Activated CD4-positive, alpha-beta memory T cell treated with anti-CD3 and anti-CD28 coated beads for 36 hours (primary cell): Measurements from ENCODE around the gene ING2. TPM values are rescaled to one million over a fixed set of nuclear protein-coding genes. Genes with fewer than 3 reads are reported as not detected.

Experiments
- CTCF ChIA-PET: fragments of 350-600 bp; sonication (Branson Sonifier 250); formaldehyde crosslinking; loops from one replicate; lab custom pipeline; 2021; ENCODE audit warnings: antibody characterized with exemption, inconsistent platforms; lab: Charles Lee
- POLR2A ChIA-PET: fragments of 350-600 bp; sonication (Branson Sonifier 250); formaldehyde crosslinking; loops from one replicate; lab custom pipeline; 2021; ENCODE audit warnings: antibody characterized with exemption; lab: Charles Lee
- DNase-seq: peaks from one replicate; pipeline ENCODE4 v3.0.0-alpha.2; 2020
- H3K27ac Mint-ChIP-seq: one replicate; pipeline ENCODE4 v1.8.0; 2021; ENCODE audit warnings: mixed read lengths
- H3K27me3 Mint-ChIP-seq: one replicate; pipeline ENCODE4 v1.8.0; 2021; ENCODE audit warnings: mixed read lengths
- H3K36me3 Mint-ChIP-seq: one replicate; pipeline ENCODE4 v1.8.0; 2021; ENCODE audit warnings: mixed read lengths
- H3K4me1 Mint-ChIP-seq: one replicate; pipeline ENCODE4 v1.8.0; 2021; ENCODE audit warnings: low read depth, mixed read lengths
- H3K4me3 Mint-ChIP-seq: one replicate; pipeline ENCODE4 v1.8.0; 2021; ENCODE audit warnings: mild to moderate bottlenecking, mixed read lengths
- H3K9me3 Mint-ChIP-seq: one replicate; pipeline ENCODE4 v1.8.0; 2021; ENCODE audit warnings: mixed read lengths
- intact Hi-C: fragments of 100-400 bp; cut with micrococcal nuclease; formaldehyde crosslinking; loops from one replicate; pipeline ENCODE4 v1.15.1; 2023
- total RNA-seq, 2 experiments: library from RNA; stranded (reverse); gene quantifications; one replicate each; pipeline ENCODE4 v1.2.3, GENCODE V29; 2021

Gene ING2
- total RNA-seq, 2 experiments from 2014 or later = 11.9 to 15.3 TPM

DNA sequence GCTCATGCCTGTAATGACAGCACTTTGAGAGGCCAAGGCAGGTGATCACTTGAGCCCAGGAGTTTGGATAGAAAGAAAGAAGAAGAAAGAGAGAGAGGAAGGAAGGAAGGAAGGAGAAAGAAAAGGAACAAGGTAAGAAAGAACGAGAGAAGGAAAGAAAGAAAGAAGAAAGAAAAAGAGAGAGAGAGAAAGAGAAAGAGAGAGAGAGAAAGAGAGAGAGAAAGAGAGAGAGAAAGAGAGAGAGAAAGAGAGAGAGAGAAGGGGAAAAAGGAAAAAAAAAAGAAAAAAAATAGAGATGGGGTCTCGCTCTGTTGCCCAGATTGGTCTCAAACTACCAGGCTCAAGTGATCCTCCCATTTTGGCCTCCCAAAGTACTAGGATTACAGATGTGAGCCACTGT, 22.5 kb downstream of the ING2 start:
- intact Hi-C loops = no loop called here
- ChIA-PET POLR2A (no interaction called here), CTCF (no interaction called here)
- Mint-ChIP-seq H3K4me1 (no peaks in the 10 kb centered on the region), H3K27ac (no peak overlapping the region), H3K4me3 (no peak overlapping the region), H3K9me3 (no peaks in the 10 kb centered on the region), H3K36me3 (no peaks in the 10 kb centered on the region), H3K27me3 (peaks cover 12% of the 10 kb centered on the region)
- no peak for DNase-seq

DNA sequence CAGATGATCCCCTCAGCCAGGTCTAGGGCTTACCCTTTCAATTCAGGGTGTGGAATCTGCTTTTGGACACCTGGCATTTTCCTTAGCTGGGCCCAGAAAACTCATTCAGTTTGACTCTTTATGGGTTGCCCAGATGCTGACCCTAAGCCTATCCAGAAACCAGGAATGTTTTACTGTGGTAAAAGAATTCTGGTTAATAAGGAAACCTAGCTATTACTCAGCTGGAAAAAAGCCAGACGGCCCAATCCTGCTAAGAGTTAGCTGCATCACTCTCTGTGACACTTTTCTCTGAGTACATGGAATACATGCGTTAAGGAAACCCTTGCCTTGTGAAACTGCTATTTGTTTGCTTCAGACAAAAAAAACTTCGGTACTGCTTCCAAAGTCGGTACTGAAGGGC, 28.0 kb downstream of the ING2 start:
- Mint-ChIP-seq H3K4me3 (no peak overlapping the region), H3K27me3 (peaks cover 14% of the 10 kb centered on the region), H3K9me3 (no peaks in the 10 kb centered on the region), H3K4me1 (no peaks in the 10 kb centered on the region), H3K36me3 (no peaks in the 10 kb centered on the region), H3K27ac (no peak overlapping the region)
- intact Hi-C loops = no loop called here
- no peak for DNase-seq
- POLR2A ChIA-PET = interaction anchor here (0.8 kb wide), 1 partner anchor 11 kb away, joined by 3 read pairs; no protein-coding TSS in a partner anchor
- CTCF ChIA-PET = interaction anchor here (0.8 kb wide), 1 partner anchor 11 kb away, joined by 3 read pairs; no protein-coding TSS in a partner anchor

GRCh38 chr4:183533698-183534097, 28.8 kb downstream of the ING2 start:
- no peaks in the 10 kb centered on the region for H3K9me3 Mint-ChIP-seq
- H3K27ac Mint-ChIP-seq = no peak overlapping the region
- H3K4me3 Mint-ChIP-seq = no peak overlapping the region
- H3K4me1 Mint-ChIP-seq = no peaks in the 10 kb centered on the region
- peaks cover 14% of the 10 kb centered on the region for H3K27me3 Mint-ChIP-seq
- ChIA-PET POLR2A (interaction anchor here (0.8 kb wide), 1 partner anchor 10 kb away, joined by 3 read pairs; no protein-coding TSS in a partner anchor), CTCF (no interaction called here)
- no peak for DNase-seq
- H3K36me3 Mint-ChIP-seq = no peaks in the 10 kb centered on the region
- intact Hi-C loops = no loop called here

DNA sequence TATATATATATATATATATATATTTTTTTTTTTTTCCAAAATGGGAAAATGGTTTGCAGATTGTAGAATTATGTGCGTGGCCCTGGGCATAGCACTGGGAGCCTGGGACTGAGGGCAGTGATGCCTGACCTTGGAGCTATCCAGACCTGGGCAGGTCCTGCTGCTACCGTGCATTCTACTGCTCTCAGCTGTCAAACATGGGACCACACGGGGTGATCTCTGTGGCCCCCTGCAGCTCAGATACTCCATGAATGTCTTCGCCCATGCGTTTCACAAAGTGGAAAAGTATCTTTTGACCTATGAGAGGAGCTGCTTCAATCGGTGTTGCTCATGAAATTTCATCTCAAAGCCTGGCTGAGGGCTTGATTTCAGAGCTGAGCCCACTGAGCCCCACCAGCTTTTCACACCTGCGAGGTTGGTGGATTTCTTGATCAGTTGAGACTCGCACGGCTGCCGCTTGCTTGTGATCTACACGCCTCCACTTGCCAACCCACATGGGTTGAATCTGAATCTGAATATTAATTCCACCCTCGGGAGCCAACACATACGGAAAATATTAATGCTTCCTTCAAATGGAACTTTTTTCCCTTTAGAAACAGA, 35.7 kb downstream of the ING2 start:
- H3K27me3 Mint-ChIP-seq = peaks cover 23% of the 10 kb centered on the region
- intact Hi-C loops = no loop called here
- ChIA-PET POLR2A (no interaction called here), CTCF (interaction anchor here (0.6 kb wide), 1 partner anchor 276 kb away, joined by 3 read pairs; no protein-coding TSS in a partner anchor)
- no peak for DNase-seq
- H3K36me3 Mint-ChIP-seq = no peaks in the 10 kb centered on the region
- H3K27ac Mint-ChIP-seq = no peak overlapping the region
- no peaks in the 10 kb centered on the region for H3K4me1 Mint-ChIP-seq
- H3K4me3 Mint-ChIP-seq = no peak overlapping the region
- H3K9me3 Mint-ChIP-seq = peaks cover 16% of the 10 kb centered on the region

GRCh38 chr4:183541010-183541751, 36.3 kb downstream of the ING2 start:
- intact Hi-C loops = no loop called here
- H3K27ac Mint-ChIP-seq = no peak overlapping the region
- DNase-seq = no peak
- no peak overlapping the region for H3K4me3 Mint-ChIP-seq
- no peaks in the 10 kb centered on the region for H3K36me3 Mint-ChIP-seq
- POLR2A ChIA-PET = no interaction called here
- H3K9me3 Mint-ChIP-seq = peaks cover 16% of the 10 kb centered on the region
- no peaks in the 10 kb centered on the region for H3K4me1 Mint-ChIP-seq
- peaks cover 25% of the 10 kb centered on the region for H3K27me3 Mint-ChIP-seq
- CTCF ChIA-PET = interaction anchor here (0.6 kb wide), 1 partner anchor 276 kb away, joined by 3 read pairs; no protein-coding TSS in a partner anchor

DNA sequence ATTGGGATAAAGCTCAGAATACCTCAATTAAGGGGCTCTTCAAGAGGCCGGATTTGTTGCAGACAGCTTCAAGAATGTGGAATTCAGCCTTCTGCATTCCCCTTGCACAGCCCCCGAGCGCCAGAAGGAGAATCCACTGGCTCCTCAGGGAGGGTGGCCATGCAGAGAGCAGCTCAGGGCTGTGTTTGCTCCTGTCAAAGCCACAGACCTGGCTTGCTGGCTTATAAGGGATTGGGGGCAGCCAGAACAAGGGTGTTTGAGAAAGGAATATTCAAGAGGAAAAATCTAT, 36.8 kb downstream of the ING2 start:
- Mint-ChIP-seq H3K27me3 (peaks cover 28% of the 10 kb centered on the region), H3K4me3 (no peak overlapping the region), H3K4me1 (no peaks in the 10 kb centered on the region), H3K9me3 (peaks cover 16% of the 10 kb centered on the region), H3K36me3 (no peaks in the 10 kb centered on the region), H3K27ac (no peak overlapping the region)
- DNase-seq = no peak
- POLR2A ChIA-PET = no interaction called here
- intact Hi-C loops = no loop called here
- CTCF ChIA-PET = no interaction called here

DNA sequence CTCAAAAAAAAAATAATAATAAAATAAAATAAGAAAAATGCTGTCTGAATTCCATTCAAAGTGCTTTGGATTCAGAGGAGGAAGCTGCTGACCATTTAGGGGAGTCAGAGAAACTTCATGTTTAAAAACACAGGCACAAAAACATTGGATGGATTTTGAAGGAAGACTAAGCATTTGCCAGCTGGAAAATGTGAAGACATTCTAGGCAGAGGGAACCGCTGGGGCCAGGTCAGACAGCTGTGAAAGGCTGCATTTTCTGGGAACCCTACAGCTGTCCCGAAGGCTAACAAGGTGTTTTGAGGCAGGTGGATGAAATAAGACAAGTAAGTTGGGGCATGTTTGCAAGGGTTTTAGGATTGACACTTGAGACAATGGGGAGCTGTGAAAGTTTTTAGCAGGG, 38.6 kb downstream of the ING2 start:
- CTCF ChIA-PET = interaction anchor here (1.4 kb wide), 1 partner anchor 11 kb away, joined by 3 read pairs; no protein-coding TSS in a partner anchor
- intact Hi-C loops = no loop called here

GRCh38 chr4:183544109-183544508, 39.3 kb downstream of the ING2 start:
- H3K27me3 Mint-ChIP-seq = peaks cover 38% of the 10 kb centered on the region
- ChIA-PET POLR2A (interaction anchor here (0.8 kb wide), 1 partner anchor 11 kb away, joined by 3 read pairs; no protein-coding TSS in a partner anchor), CTCF (interaction anchor here (1.4 kb wide), 1 partner anchor 12 kb away, joined by 3 read pairs; no protein-coding TSS in a partner anchor)
- no peak overlapping the region for H3K27ac Mint-ChIP-seq
- peak; percentile 20 for DNase-seq
- H3K36me3 Mint-ChIP-seq = no peaks in the 10 kb centered on the region
- no peak overlapping the region for H3K4me3 Mint-ChIP-seq
- H3K4me1 Mint-ChIP-seq = no peaks in the 10 kb centered on the region
- intact Hi-C loops = no loop called here
- peaks cover 16% of the 10 kb centered on the region for H3K9me3 Mint-ChIP-seq

More for the DNA sequence above, 38.6 kb downstream of the ING2 start:
- H3K4me3 Mint-ChIP-seq = no peak overlapping the region
- no peaks in the 10 kb centered on the region for H3K4me1 Mint-ChIP-seq
- no peak overlapping the region for H3K27ac Mint-ChIP-seq
- POLR2A ChIA-PET = interaction anchor here (0.8 kb wide), 1 partner anchor 10 kb away, joined by 3 read pairs; no protein-coding TSS in a partner anchor
- no peaks in the 10 kb centered on the region for H3K36me3 Mint-ChIP-seq
- peaks cover 16% of the 10 kb centered on the region for H3K9me3 Mint-ChIP-seq
- peaks cover 33% of the 10 kb centered on the region for H3K27me3 Mint-ChIP-seq
- no peak for DNase-seq

DNA sequence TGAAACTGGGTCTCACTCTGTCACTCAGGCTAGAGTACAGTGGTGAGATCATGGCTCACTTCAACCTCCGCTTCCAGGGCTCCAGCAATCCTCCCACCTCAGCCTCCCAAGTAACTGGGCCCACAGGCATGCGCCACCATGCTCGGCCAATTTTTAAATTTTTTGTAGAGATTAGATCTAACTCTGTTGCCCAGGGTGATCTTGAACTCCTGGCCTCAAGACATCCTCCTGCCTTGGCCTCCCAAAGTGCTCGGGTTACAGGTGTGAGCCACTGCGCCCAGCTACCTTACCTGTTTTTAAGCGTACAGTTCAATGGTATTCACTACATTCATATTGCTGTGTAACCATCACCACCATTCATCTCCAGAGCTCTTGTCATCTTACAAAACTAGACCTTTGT, 41.5 kb downstream of the ING2 start:
- CTCF ChIA-PET = no interaction called here
- POLR2A ChIA-PET = no interaction called here

DNA sequence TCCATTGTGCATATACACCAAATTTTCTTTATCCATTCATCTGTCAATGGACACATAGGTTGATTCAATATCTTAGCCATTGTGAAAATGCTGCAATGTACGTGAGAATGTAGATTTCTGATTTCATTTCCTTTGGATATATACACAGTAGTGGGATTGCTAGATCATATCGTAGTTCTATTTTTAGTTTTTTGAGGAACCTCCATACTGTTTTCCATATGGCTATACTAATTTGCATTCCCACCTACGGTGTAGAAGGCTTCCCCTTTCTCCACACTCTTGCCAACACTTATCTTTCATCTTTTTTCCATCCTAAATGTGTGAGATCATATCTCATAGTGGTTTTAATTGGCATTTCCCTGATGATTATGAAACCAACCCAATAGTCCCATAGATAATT, 43.4 kb downstream of the ING2 start:
- ChIA-PET CTCF (interaction anchor here (0.7 kb wide), 1 partner anchor 96 kb away, joined by 3 read pairs; no protein-coding TSS in a partner anchor), POLR2A (no interaction called here)
- no peak for DNase-seq
- Mint-ChIP-seq H3K9me3 (peaks cover 20% of the 10 kb centered on the region), H3K36me3 (no peaks in the 10 kb centered on the region), H3K27me3 (peaks cover 27% of the 10 kb centered on the region), H3K4me3 (no peak overlapping the region), H3K27ac (no peak overlapping the region), H3K4me1 (no peaks in the 10 kb centered on the region)
- intact Hi-C loops = no loop called here

More for the DNA sequence above, 41.5 kb downstream of the ING2 start:
- H3K4me1 Mint-ChIP-seq = no peaks in the 10 kb centered on the region
- H3K27me3 Mint-ChIP-seq = peaks cover 36% of the 10 kb centered on the region
- no peak for DNase-seq
- intact Hi-C loops = no loop called here
- H3K27ac Mint-ChIP-seq = no peak overlapping the region
- peaks cover 16% of the 10 kb centered on the region for H3K9me3 Mint-ChIP-seq
- H3K36me3 Mint-ChIP-seq = no peaks in the 10 kb centered on the region
- no peak overlapping the region for H3K4me3 Mint-ChIP-seq

DNA sequence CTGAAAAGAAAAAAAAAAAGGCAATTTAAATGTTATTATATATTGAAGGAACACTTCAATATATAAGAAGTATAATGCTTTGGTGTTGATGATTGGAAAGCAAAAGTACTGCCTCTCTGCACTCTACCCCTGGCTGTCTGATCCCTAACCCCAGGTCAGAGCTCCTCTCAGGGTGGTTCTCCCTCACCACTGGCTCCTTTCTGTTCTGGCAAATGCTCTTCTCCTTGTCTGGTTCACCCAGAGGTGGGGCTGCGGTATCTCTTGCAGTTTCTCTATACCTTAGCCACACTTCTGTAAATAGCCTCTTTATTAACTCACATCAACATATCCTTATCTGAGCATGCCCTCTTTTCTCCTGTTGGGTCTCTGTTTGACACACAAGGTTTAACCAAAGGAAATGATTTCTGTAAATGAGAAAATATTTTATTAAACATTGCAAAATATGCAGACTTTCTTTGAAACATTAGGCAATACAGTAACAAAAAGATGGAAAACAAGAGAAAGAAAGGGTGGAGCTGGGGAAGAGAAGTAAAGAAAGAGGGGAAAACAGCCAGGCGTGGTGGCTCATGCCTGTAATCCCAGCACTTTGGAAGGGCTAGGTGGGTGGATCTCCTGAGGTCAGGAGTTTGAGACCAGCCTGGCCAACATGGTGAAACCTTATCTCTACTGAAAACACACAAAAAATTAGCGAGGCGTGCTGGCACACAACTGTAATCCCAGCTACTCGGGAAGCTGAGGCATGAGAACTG, 45.7 kb downstream of the ING2 start:
- H3K4me3 Mint-ChIP-seq = no peak overlapping the region

More for the DNA sequence above, 45.7 kb downstream of the ING2 start:
- Mint-ChIP-seq H3K27me3 (peaks cover 18% of the 10 kb centered on the region), H3K27ac (no peak overlapping the region), H3K4me1 (no peaks in the 10 kb centered on the region), H3K9me3 (peaks cover 4% of the 10 kb centered on the region), H3K36me3 (no peaks in the 10 kb centered on the region)
- POLR2A ChIA-PET = no interaction called here
- intact Hi-C loops = no loop called here
- no peak for DNase-seq
- CTCF ChIA-PET = no interaction called here
